WTC11 (cell line): Measurements from ENCODE around the gene IL1RAP. TPM values are rescaled to one million over a fixed set of nuclear protein-coding genes. Genes with fewer than 3 reads are reported as not detected.

ENCODE experiments used
- ATAC-seq: fragments of 200-7000 bp; cut with Tn5 transposase; 2 replicates; pipeline ENCODE4 v1.10.0; 2021; ENCODE audit warnings: mild to moderate bottlenecking, moderate library complexity
- CTCF ChIA-PET: fragments of 300-600 bp; sonication (Branson Sonifier 250); formaldehyde crosslinking; loops from one replicate; lab custom pipeline; 2021; ENCODE audit warnings: antibody characterized with exemption; lab: Charles Lee
- POLR2A ChIA-PET: fragments of 350-600 bp; sonication (Branson Sonifier 250); formaldehyde crosslinking; loops from one replicate; lab custom pipeline; 2021; ENCODE audit warnings: antibody characterized with exemption; lab: Charles Lee
- DNase-seq: peaks from one replicate; pipeline ENCODE4 v3.0.0; 2021; ENCODE audit warnings: low spot score
- H3K27ac Mint-ChIP-seq: 2 replicates; pipeline ENCODE4 v1.8.0; 2021; ENCODE audit warnings: mixed read lengths
- H3K27me3 Mint-ChIP-seq: 2 replicates; pipeline ENCODE4 v1.8.0; 2021; ENCODE audit warnings: low read depth, mild to moderate bottlenecking, moderate library complexity, mixed read lengths
- H3K36me3 Mint-ChIP-seq: 2 replicates; pipeline ENCODE4 v1.8.0; 2021; ENCODE audit warnings: mixed read lengths
- H3K4me1 Mint-ChIP-seq: 2 replicates; pipeline ENCODE4 v1.8.0; 2022; ENCODE audit warnings: mixed read lengths
- H3K4me3 Mint-ChIP-seq: 2 replicates; pipeline ENCODE4 v1.8.0; 2021; ENCODE audit warnings: mild to moderate bottlenecking, moderate library complexity, mixed read lengths
- H3K9me3 Mint-ChIP-seq: 2 replicates; pipeline ENCODE4 v1.8.0; 2021; ENCODE audit warnings: mixed read lengths
- ARID4B ChIP-seq: sonication (generic); formaldehyde crosslinking; IDR thresholded peaks from 2 replicates; pipeline ENCODE4 v1.8.0; 2023; ENCODE audit warnings: missing genetic modification reagents, mild to moderate bottlenecking, borderline replicate concordance
- E2F1 ChIP-seq: sonication (generic); formaldehyde crosslinking; IDR thresholded peaks from 2 replicates; pipeline ENCODE4 v1.8.0; 2022; ENCODE audit warnings: mild to moderate bottlenecking, missing genetic modification reagents
- FOXK1 ChIP-seq: sonication (generic); formaldehyde crosslinking; IDR thresholded peaks from 2 replicates; pipeline ENCODE4 v1.8.0; 2022; ENCODE audit warnings: mild to moderate bottlenecking, moderate library complexity, missing genetic modification reagents
- GRHL2 ChIP-seq: fragments of 250-450 bp; sonication (Bioruptor Pico); IDR thresholded peaks from 2 replicates; pipeline ENCODE4 v1.8.0; 2022; ENCODE audit warnings: mild to moderate bottlenecking, moderate library complexity; ENCODE audit not compliant: insufficient replicate concordance, severe bottlenecking
- MAX ChIP-seq: sonication (generic); formaldehyde crosslinking; IDR thresholded peaks from 2 replicates; pipeline ENCODE4 v1.8.0; 2022; ENCODE audit warnings: mild to moderate bottlenecking, missing genetic modification reagents
- NR1H2 ChIP-seq: sonication (generic); formaldehyde crosslinking; IDR thresholded peaks from 2 replicates; pipeline ENCODE4 v1.9.0; 2021; ENCODE audit warnings: mild to moderate bottlenecking, moderate library complexity, missing genetic modification reagents
- NR2C2 ChIP-seq: sonication (generic); formaldehyde crosslinking; IDR thresholded peaks from 2 replicates; pipeline ENCODE4 v1.8.0; 2022; ENCODE audit warnings: mild to moderate bottlenecking, missing genetic modification reagents
- NR3C1 ChIP-seq: sonication (generic); formaldehyde crosslinking; conservative IDR thresholded peaks from 2 replicates; pipeline ENCODE4 v1.8.1; 2023; ENCODE audit warnings: low read depth, mild to moderate bottlenecking, missing genetic modification reagents
- PRDM15 ChIP-seq: sonication (generic); formaldehyde crosslinking; IDR thresholded peaks from 2 replicates; pipeline ENCODE4 v1.8.0; 2022; ENCODE audit warnings: missing genetic modification reagents
- PRRX2 ChIP-seq: fragments of 250-450 bp; sonication (Bioruptor Pico); IDR thresholded peaks from 2 replicates; pipeline ENCODE4 v1.8.0; 2021; ENCODE audit warnings: mild to moderate bottlenecking
- USF2 ChIP-seq: sonication (generic); formaldehyde crosslinking; IDR thresholded peaks from 2 replicates; pipeline ENCODE4 v1.8.1; 2023; ENCODE audit warnings: mild to moderate bottlenecking, missing genetic modification reagents, moderate library complexity
- total RNA-seq: library from RNA; stranded (reverse); gene quantifications from 3 replicates; pipeline ENCODE4 v1.2.3, GENCODE V29; 2021

The IL1RAP gene
- total RNA-seq, 1 experiment from 2014 or later: 4.5 TPM

- DNase-seq: no peak
- H3K9me3 Mint-ChIP-seq: no peaks in the 10 kb centered on the region
- peaks cover 19% of the 10 kb centered on the region for H3K27me3 Mint-ChIP-seq
- no peak overlapping the region for H3K27ac Mint-ChIP-seq
- no peak for TF ChIP-seq GRHL2 (CRISPR knock-in tag)
- TF ChIP-seq FOXK1 (CRISPR knock-in tag): no peak
- TF ChIP-seq MAX (CRISPR knock-in tag): no peak
- H3K4me3 Mint-ChIP-seq: no peak overlapping the region
- H3K36me3 Mint-ChIP-seq: no peaks in the 10 kb centered on the region
- ChIA-PET CTCF (interaction anchor here (1.4 kb wide), 1 partner anchor 167 kb away, joined by 3 read pairs; no protein-coding TSS in a partner anchor), POLR2A (no interaction called here)
- ATAC-seq: no peak
- H3K4me1 Mint-ChIP-seq: peaks cover 13% of the 10 kb centered on the region
These were observed 19.8 kb downstream of the IL1RAP start for GRCh38 chr3:190533511-190534281.

- ChIA-PET POLR2A (no interaction called here), CTCF (interaction anchor here (1.4 kb wide), 1 partner anchor 166 kb away, joined by 3 read pairs; no protein-coding TSS in a partner anchor)
- DNase-seq (no peak), ATAC-seq (no peak)
- TF ChIP-seq E2F1 (CRISPR knock-in tag) (no peak), PRDM15 (CRISPR knock-in tag) (no peak), NR2C2 (CRISPR knock-in tag) (no peak), PRRX2 (CRISPR knock-in tag) (no peak), NR1H2 (CRISPR knock-in tag) (no peak), NR3C1 (CRISPR knock-in tag) (no peak), USF2 (CRISPR knock-in tag) (no peak), ARID4B (CRISPR knock-in tag) (no peak)
- Mint-ChIP-seq H3K27ac (no peak overlapping the region), H3K4me3 (no peak overlapping the region), H3K4me1 (peaks cover 16% of the 10 kb centered on the region), H3K9me3 (no peaks in the 10 kb centered on the region), H3K36me3 (no peaks in the 10 kb centered on the region), H3K27me3 (peaks cover 26% of the 10 kb centered on the region)
These were observed 20.5 kb downstream of the IL1RAP start for GRCh38 chr3:190534386-190534785.
